GM12878 (cell line): ENCODE data around the gene CD9. TPM values are rescaled to one million over a fixed set of nuclear protein-coding genes. Genes with fewer than 3 reads are reported as not detected.

Experiments used
- ATAC-seq: fragments of 200-7000 bp; cut with Tn5 transposase; 3 replicates; pipeline ENCODE4 v1.9.1; 2020; ENCODE audit warnings: mild to moderate bottlenecking, moderate library complexity
- BruUV-seq: library from RNA; stranded (reverse); fragments of 400-500 nt; replicated peaks from 2 replicates; lab custom pipeline; 2021; lab: Mats Ljungman, UMichigan
- CTCF ChIA-PET: fragments of 300-600 bp; sonication (Branson Sonifier 250); formaldehyde crosslinking; extraction: SDS; loops from one replicate; lab custom pipeline; 2021; ENCODE audit warnings: inconsistent platforms; lab: Yijun Ruan, JAX
- POLR2A ChIA-PET: fragments of 350-600 bp; formaldehyde crosslinking; extraction: SDS; loops from one replicate; lab custom pipeline; 2021; ENCODE audit warnings: inconsistent platforms; lab: Charles Lee
- RAD21 ChIA-PET: fragments of 300-600 bp; sonication (Branson Sonifier 250); formaldehyde crosslinking; loops from one replicate; lab custom pipeline; 2023; ENCODE audit warnings: antibody characterized with exemption; ENCODE audit not compliant: unreplicated experiment; lab: Charles Lee
- SMC1A ChIA-PET: fragments of 300-600 bp; sonication (Branson Sonifier 250); formaldehyde crosslinking; loops from one replicate; lab custom pipeline; 2023; ENCODE audit not compliant: unreplicated experiment, uncharacterized antibody; lab: Charles Lee
- DNase-seq: peaks from one replicate; pipeline ENCODE4 v3.0.0-alpha.2; 2011; ENCODE audit warnings: low read depth, low spot score
- FAIRE-seq: peaks from 3 replicates; lab custom pipeline; 2011; peaks lifted over from hg19 to GRCh38; lab: Jason Lieb, UNC
- H2AFZ ChIP-seq: 2 replicates; pipeline ENCODE4 v1.6.0; 2011; ENCODE audit warnings: low read depth, low read length, control low read depth; ENCODE audit not compliant: control insufficient read depth
- H3K27ac ChIP-seq: 2 replicates; pipeline ENCODE4 v1.5.1; 2011; ENCODE audit warnings: control low read depth; ENCODE audit not compliant: control insufficient read depth, insufficient read depth
- H3K27me3 ChIP-seq, 2 experiments: replicated peaks in 1 of 2; 2 replicates each; pipeline versions ENCODE4 v1.6.0 to v1.6.1; 2011; ENCODE audit warnings: low read length in 1 of 2; ENCODE audit not compliant: control insufficient read depth in 2 of 2, insufficient read depth in 2 of 2
- H3K36me3 ChIP-seq, 2 experiments: 2 replicates each; pipeline ENCODE4 v1.5.1; 2011; ENCODE audit warnings: low read length in 1 of 2; ENCODE audit not compliant: control insufficient read depth in 2 of 2, insufficient read depth in 2 of 2
- H3K4me1 ChIP-seq: 2 replicates; pipeline ENCODE4 v1.6.1; 2011; ENCODE audit warnings: mild to moderate bottlenecking, low read length, moderate library complexity, mixed read lengths; ENCODE audit not compliant: control insufficient read depth, insufficient read depth
- H3K4me2 ChIP-seq: 2 replicates; pipeline ENCODE4 v1.6.0; 2011; ENCODE audit warnings: control low read depth; ENCODE audit not compliant: control insufficient read depth, insufficient read depth
- H3K4me3 ChIP-seq: fragments of 200-600 bp; sonication (generic); 2 replicates; pipeline ENCODE4 v1.5.1; 2016
- H3K79me2 ChIP-seq: 2 replicates; pipeline ENCODE4 v1.6.0; 2011; ENCODE audit warnings: low read length; ENCODE audit not compliant: control insufficient read depth, insufficient read depth
- H3K9ac ChIP-seq: 2 replicates; pipeline ENCODE4 v1.8.0; 2011; ENCODE audit warnings: low read length, control low read depth, mixed read lengths; ENCODE audit not compliant: control insufficient read depth, insufficient read depth
- H3K9me3 ChIP-seq: replicated peaks from 3 replicates; pipeline ENCODE4 v1.5.1; 2011; ENCODE audit warnings: mild to moderate bottlenecking, low read length; ENCODE audit not compliant: control insufficient read depth, insufficient read depth
- H4K20me1 ChIP-seq: 2 replicates; pipeline ENCODE4 v1.6.0; 2011; ENCODE audit not compliant: control insufficient read depth, insufficient read depth
- CEBPZ ChIP-seq: fragments of 150-350 bp; IDR thresholded peaks from 2 replicates; pipeline ENCODE4 v1.6.1; 2016; ENCODE audit warnings: low read depth, low read length
- CREM ChIP-seq: IDR thresholded peaks from 2 replicates; pipeline ENCODE4 v1.6.1; 2014; ENCODE audit warnings: antibody characterized with exemption, low read depth
- IRF4 ChIP-seq: IDR thresholded peaks from 2 replicates; pipeline ENCODE4 v1.6.1; 2011; ENCODE audit warnings: low read depth, low read length
- JUNB ChIP-seq: IDR thresholded peaks from 2 replicates; pipeline ENCODE4 v1.6.1; 2016; ENCODE audit warnings: antibody characterized with exemption, mild to moderate bottlenecking
- MYB ChIP-seq: fragments of 150-350 bp; IDR thresholded peaks from 2 replicates; pipeline ENCODE4 v1.6.1; 2014; ENCODE audit warnings: mild to moderate bottlenecking, low read depth, low read length, borderline replicate concordance
- NRF1 ChIP-seq: conservative IDR thresholded peaks from 2 replicates; pipeline ENCODE4 v1.6.1; 2011; ENCODE audit warnings: mild to moderate bottlenecking, low read depth, low read length, improper control_type of control experiment
- SIX5 ChIP-seq: IDR thresholded peaks from 2 replicates; pipeline ENCODE4 v1.6.1; 2011; ENCODE audit warnings: mild to moderate bottlenecking, low read depth, low read length, moderate library complexity; ENCODE audit not compliant: severe bottlenecking
- STAT1 ChIP-seq: fragments of 450-650 bp; conservative IDR thresholded peaks from 2 replicates; pipeline ENCODE4 v1.6.1; 2014; ENCODE audit warnings: antibody characterized with exemption, mild to moderate bottlenecking
- YBX1 ChIP-seq: fragments of 450-650 bp; IDR thresholded peaks from 2 replicates; pipeline ENCODE4 v1.6.1; 2016; ENCODE audit warnings: antibody characterized with exemption
- ZBTB4 ChIP-seq: fragments of 450-650 bp; formaldehyde crosslinking; IDR thresholded peaks from 2 replicates; pipeline ENCODE4 v1.4.0; 2022; ENCODE audit warnings: mild to moderate bottlenecking, moderate library complexity
- ZNF217 ChIP-seq: fragments of 450-650 bp; IDR thresholded peaks from 2 replicates; pipeline ENCODE4 v1.6.1; 2017; ENCODE audit warnings: antibody characterized with exemption, mild to moderate bottlenecking
- ZNF24 ChIP-seq: fragments of 450-650 bp; IDR thresholded peaks from 2 replicates; pipeline ENCODE4 v1.6.1; 2017; ENCODE audit warnings: antibody characterized with exemption, mild to moderate bottlenecking
- WGBS: methylation state at CpG from one replicate; pipeline ENCODE4 v1.1.6; 2016; ENCODE audit warnings: low lambda C conversion rate; ENCODE audit not compliant: insufficient replicate concordance, insufficient coverage; ENCODE audit errors: missing lambda C conversion rate; 5-methylcytosine and 5-hydroxymethylcytosine counted together
- in situ Hi-C: fragments of 300-500 bp; cut with MboI; formaldehyde crosslinking; loops from 9 replicates; pipeline ENCODE4 v1.14.3; 2018; ENCODE audit warnings: mixed read lengths
- intact Hi-C: fragments of 100-400 bp; cut with micrococcal nuclease; formaldehyde crosslinking; loops from one replicate; pipeline ENCODE4 v1.14.2; 2022; ENCODE audit not compliant: unreplicated experiment
- polyA plus RNA-seq, 11 experiments: library from polyadenylated mRNA; depleted of rRNA in 4 of 11; unstranded in 6 of 11; stranded (reverse) in 5 of 11; fragments of >200 nt; fragmentation: Nextera tagmentation in 4 of 11; fragmentation: Illumina TruSeq in 1 of 11; extraction: Ambion mirVana in 4 of 11; extraction: Trizol in 1 of 11; gene quantifications; 1 replicate in 1 of 11; 2 replicates in 10 of 11; pipeline versions ENCODE4 v1.2.1 to v1.2.3, GENCODE V29; 2011 to 2016; ENCODE audit warnings: inconsistent platforms in 2 of 11, missing spikeins in 2 of 11, low read depth in 1 of 11
- total RNA-seq, 4 experiments: library from RNA; depleted of rRNA in 3 of 4; stranded (reverse); fragments of >200 nt in 3 of 4; fragmentation: Illumina TruSeq in 1 of 4; extraction: Trizol in 1 of 4; gene quantifications; 2 replicates each; pipeline versions ENCODE4 v1.2.1 to v1.2.3, GENCODE V29; 2013 to 2021

Gene CD9
- total and polyA plus RNA-seq, 10 of the 15 experiments (the other 5 are each of a cell fraction or from before 2014, with no cell fraction given) = 4.8 to 29.9 (median 9.7) TPM

GRCh38 chr12:6182279-6182898, 17.8 kb upstream of the CD9 start:
- peaks cover 3 to 5% of the 10 kb centered on the region in 2 experiments for H3K27me3 ChIP-seq
- TF ChIP-seq CREM (no peak), NRF1 (no peak), STAT1 (no peak), IRF4 (no peak), CEBPZ (no peak), YBX1 (no peak), SIX5 (no peak), ZNF217 (no peak), ZBTB4 (CRISPR knock-in tag) (no peak), ZNF24 (no peak), JUNB (no peak), MYB (no peak)
- TF ChIP-seq, all 136 proteins: peak for 0
- Histone ChIP-seq H2AFZ (no peak overlapping the region), H3K27ac (no peak overlapping the region), H3K36me3 (no peaks in the 10 kb centered on the region), H3K9ac (no peak overlapping the region), H3K4me2 (no peak overlapping the region), H3K4me3 (no peak overlapping the region), H3K79me2 (no peaks in the 10 kb centered on the region), H3K4me1 (peaks cover 12% of the 10 kb centered on the region), H4K20me1 (no peaks in the 10 kb centered on the region), H3K9me3 (no peaks in the 10 kb centered on the region; the same call in 2 of the 3 replicates)
- ChIA-PET RAD21 (no interaction called here), POLR2A (no interaction called here), SMC1A (no interaction called here), CTCF (no interaction called here)
- WGBS = 58% methylated on average over 19 of the region's 19 CpGs
- DNase-seq = no peak
- BruUV-seq = no TSS peak
- in situ Hi-C loops = no loop called here
- ATAC-seq = peak; percentile 21; the same call in 1 of the 3 replicates
- intact Hi-C loops = no loop called here
- no peak for FAIRE-seq
